Upper lobe of left lung (tissue), 4 donors: ENCODE data around the gene FGGY.

Experiments used
- CTCF ChIP-seq, 6 experiments: fragments of 450-650 bp in 4 of 6; fragments of 200-600 bp in 2 of 6; sonication (generic) in 2 of 6; IDR thresholded peaks; one replicate each; pipeline ENCODE4 v1.5.1; 2016 to 2019; ENCODE audit warnings: antibody characterized with exemption in 6 of 6
- EP300 ChIP-seq, 4 donors: sonication (generic); formaldehyde crosslinking; IDR thresholded peaks; one replicate each; pipeline ENCODE4 v1.5.1; 2017; ENCODE audit warnings: antibody characterized with exemption in 4 of 4, control low read depth in 2 of 4
- POLR2A ChIP-seq, 4 donors: fragments of 450-650 bp; IDR thresholded peaks; one replicate each; pipeline ENCODE4 v1.5.1; 2016 to 2017; ENCODE audit warnings: antibody characterized with exemption in 4 of 4, mild to moderate bottlenecking in 2 of 4

GRCh38 chr1:59356627-59357026 lies 59.7 kb downstream of the FGGY start:
- TF ChIP-seq POLR2A (IDR thresholded peaks at IDR 0.05) = no peak
- no peak for TF ChIP-seq CTCF (IDR thresholded peaks at IDR 0.05)
- no peak for TF ChIP-seq EP300 (IDR thresholded peaks at IDR 0.05)
